Measurements from ENCODE around the gene IVD. TPM values are rescaled to one million over a fixed set of nuclear protein-coding genes. Genes with fewer than 3 reads are reported as not detected.
A peak's percentile ranks its signal among the peaks of the same experiment; 100 is the strongest.

Gene IVD
- total and polyA plus RNA-seq, 9 of the 15 experiments (the other 6 are each of a cell fraction or from before 2014, with no cell fraction given) = 0.15 to 4.5 (median 2.4) TPM

DNA sequence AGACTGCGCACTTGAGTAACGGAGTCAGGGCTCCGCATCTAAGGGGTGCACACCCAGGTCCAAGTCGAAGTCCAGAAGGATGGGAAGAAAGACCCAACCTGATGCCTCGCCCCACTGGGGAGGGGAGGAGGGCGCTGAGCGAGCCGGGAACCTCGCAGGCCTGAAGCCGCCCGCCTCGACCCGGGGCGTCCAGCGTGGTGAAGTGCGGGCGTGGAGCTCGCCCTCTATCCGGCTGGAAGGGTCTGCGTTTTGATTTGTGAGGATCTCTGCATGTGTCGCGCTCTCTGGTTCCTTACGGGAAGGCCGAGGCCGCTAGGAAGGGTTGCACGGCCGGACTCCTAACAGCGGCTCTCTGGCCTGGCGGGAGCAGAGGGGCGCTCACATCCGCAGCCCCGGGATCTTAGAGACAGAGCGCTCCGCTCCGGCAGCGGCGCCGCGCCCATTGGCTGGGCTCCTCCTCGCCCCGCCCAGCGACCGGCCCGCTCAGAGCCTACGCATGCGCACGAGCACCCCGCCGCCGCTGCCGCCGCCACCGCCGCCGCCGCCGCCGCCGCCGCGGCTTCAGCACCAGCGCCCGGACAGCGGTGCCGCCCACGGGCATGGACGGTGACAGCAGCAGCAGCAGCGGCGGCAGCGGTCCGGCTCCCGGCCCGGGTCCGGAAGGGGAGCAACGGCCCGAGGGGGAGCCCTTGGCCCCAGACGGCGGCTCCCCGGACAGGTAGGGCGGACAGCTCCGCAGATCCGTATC, 47.7 kb upstream of the IVD start, which contains the start of gene DISP2 (continued):
- TF ChIP-seq, protein P1, sequence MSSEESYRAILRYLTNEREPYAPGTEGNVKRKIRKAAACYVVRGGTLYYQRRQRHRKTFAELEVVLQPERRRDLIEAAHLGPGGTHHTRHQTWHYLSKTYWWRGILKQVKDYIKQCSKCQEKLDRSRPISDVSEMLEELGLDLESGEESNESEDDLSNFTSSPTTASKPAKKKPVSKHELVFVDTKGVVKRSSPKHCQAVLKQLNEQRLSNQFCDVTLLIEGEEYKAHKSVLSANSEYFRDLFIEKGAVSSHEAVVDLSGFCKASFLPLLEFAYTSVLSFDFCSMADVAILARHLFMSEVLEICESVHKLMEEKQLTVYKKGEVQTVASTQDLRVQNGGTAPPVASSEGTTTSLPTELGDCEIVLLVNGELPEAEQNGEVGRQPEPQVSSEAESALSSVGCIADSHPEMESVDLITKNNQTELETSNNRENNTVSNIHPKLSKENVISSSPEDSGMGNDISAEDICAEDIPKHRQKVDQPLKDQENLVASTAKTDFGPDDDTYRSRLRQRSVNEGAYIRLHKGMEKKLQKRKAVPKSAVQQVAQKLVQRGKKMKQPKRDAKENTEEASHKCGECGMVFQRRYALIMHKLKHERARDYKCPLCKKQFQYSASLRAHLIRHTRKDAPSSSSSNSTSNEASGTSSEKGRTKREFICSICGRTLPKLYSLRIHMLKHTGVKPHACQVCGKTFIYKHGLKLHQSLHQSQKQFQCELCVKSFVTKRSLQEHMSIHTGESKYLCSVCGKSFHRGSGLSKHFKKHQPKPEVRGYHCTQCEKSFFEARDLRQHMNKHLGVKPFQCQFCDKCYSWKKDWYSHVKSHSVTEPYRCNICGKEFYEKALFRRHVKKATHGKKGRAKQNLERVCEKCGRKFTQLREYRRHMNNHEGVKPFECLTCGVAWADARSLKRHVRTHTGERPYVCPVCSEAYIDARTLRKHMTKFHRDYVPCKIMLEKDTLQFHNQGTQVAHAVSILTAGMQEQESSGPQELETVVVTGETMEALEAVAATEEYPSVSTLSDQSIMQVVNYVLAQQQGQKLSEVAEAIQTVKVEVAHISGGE (CRISPR knock-in tag; IDR thresholded peaks at IDR 0.05) = peak in 1 of 3 experiments; percentile 45; a peak in 1 of 6 replicates
- TF ChIP-seq, protein P2, sequence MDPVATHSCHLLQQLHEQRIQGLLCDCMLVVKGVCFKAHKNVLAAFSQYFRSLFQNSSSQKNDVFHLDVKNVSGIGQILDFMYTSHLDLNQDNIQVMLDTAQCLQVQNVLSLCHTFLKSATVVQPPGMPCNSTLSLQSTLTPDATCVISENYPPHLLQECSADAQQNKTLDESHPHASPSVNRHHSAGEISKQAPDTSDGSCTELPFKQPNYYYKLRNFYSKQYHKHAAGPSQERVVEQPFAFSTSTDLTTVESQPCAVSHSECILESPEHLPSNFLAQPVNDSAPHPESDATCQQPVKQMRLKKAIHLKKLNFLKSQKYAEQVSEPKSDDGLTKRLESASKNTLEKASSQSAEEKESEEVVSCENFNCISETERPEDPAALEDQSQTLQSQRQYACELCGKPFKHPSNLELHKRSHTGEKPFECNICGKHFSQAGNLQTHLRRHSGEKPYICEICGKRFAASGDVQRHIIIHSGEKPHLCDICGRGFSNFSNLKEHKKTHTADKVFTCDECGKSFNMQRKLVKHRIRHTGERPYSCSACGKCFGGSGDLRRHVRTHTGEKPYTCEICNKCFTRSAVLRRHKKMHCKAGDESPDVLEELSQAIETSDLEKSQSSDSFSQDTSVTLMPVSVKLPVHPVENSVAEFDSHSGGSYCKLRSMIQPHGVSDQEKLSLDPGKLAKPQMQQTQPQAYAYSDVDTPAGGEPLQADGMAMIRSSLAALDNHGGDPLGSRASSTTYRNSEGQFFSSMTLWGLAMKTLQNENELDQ (CRISPR knock-in tag; IDR thresholded peaks at IDR 0.05; ENCODE audit: borderline replicate concordance) = no peak
- TF ChIP-seq, protein P3, sequence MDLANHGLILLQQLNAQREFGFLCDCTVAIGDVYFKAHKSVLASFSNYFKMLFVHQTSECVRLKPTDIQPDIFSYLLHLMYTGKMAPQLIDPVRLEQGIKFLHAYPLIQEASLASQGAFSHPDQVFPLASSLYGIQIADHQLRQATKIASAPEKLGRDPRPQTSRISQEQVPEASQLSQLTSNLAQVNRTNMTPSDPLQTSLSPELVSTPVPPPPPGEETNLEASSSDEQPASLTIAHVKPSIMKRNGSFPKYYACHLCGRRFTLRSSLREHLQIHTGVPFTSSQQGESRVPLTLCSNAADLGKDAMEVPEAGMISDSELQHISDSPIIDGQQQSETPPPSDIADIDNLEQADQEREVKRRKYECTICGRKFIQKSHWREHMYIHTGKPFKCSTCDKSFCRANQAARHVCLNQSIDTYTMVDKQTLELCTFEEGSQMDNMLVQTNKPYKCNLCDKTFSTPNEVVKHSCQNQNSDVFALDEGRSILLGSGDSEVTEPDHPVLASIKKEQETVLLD (IDR thresholded peaks at IDR 0.05) = 0 out of 2 replicates have a peak, but pooled peaks have one; percentile 29
- TF ChIP-seq, protein P4, sequence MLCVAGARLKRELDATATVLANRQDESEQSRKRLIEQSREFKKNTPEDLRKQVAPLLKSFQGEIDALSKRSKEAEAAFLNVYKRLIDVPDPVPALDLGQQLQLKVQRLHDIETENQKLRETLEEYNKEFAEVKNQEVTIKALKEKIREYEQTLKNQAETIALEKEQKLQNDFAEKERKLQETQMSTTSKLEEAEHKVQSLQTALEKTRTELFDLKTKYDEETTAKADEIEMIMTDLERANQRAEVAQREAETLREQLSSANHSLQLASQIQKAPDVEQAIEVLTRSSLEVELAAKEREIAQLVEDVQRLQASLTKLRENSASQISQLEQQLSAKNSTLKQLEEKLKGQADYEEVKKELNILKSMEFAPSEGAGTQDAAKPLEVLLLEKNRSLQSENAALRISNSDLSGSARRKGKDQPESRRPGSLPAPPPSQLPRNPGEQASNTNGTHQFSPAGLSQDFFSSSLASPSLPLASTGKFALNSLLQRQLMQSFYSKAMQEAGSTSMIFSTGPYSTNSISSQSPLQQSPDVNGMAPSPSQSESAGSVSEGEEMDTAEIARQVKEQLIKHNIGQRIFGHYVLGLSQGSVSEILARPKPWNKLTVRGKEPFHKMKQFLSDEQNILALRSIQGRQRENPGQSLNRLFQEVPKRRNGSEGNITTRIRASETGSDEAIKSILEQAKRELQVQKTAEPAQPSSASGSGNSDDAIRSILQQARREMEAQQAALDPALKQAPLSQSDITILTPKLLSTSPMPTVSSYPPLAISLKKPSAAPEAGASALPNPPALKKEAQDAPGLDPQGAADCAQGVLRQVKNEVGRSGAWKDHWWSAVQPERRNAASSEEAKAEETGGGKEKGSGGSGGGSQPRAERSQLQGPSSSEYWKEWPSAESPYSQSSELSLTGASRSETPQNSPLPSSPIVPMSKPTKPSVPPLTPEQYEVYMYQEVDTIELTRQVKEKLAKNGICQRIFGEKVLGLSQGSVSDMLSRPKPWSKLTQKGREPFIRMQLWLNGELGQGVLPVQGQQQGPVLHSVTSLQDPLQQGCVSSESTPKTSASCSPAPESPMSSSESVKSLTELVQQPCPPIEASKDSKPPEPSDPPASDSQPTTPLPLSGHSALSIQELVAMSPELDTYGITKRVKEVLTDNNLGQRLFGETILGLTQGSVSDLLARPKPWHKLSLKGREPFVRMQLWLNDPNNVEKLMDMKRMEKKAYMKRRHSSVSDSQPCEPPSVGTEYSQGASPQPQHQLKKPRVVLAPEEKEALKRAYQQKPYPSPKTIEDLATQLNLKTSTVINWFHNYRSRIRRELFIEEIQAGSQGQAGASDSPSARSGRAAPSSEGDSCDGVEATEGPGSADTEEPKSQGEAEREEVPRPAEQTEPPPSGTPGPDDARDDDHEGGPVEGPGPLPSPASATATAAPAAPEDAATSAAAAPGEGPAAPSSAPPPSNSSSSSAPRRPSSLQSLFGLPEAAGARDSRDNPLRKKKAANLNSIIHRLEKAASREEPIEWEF (CRISPR knock-in tag; IDR thresholded peaks at IDR 0.05) = no peak
- no peak for TF ChIP-seq DNMT1 (IDR thresholded peaks at IDR 0.05)
- TF ChIP-seq, protein P5, sequence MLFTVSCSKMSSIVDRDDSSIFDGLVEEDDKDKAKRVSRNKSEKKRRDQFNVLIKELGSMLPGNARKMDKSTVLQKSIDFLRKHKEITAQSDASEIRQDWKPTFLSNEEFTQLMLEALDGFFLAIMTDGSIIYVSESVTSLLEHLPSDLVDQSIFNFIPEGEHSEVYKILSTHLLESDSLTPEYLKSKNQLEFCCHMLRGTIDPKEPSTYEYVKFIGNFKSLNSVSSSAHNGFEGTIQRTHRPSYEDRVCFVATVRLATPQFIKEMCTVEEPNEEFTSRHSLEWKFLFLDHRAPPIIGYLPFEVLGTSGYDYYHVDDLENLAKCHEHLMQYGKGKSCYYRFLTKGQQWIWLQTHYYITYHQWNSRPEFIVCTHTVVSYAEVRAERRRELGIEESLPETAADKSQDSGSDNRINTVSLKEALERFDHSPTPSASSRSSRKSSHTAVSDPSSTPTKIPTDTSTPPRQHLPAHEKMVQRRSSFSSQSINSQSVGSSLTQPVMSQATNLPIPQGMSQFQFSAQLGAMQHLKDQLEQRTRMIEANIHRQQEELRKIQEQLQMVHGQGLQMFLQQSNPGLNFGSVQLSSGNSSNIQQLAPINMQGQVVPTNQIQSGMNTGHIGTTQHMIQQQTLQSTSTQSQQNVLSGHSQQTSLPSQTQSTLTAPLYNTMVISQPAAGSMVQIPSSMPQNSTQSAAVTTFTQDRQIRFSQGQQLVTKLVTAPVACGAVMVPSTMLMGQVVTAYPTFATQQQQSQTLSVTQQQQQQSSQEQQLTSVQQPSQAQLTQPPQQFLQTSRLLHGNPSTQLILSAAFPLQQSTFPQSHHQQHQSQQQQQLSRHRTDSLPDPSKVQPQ (CRISPR knock-in tag; IDR thresholded peaks at IDR 0.05; ENCODE audit: borderline replicate concordance) = no peak
- no peak for TF ChIP-seq TRIM28 (IDR thresholded peaks at IDR 0.05)
